Thymus (tissue), 11 donors: ENCODE results near the gene STYXL1. TPM values are rescaled to one million over a fixed set of nuclear protein-coding genes. Genes with fewer than 3 reads are reported as not detected.
"Not testable (repeated sequence)": the region's sequence is repeated elsewhere in the genome, so short reads cannot be mapped to it uniquely, and the experiment has no call there.

Source experiments
- DNase-seq, 9 donors: peaks; one replicate each; pipeline ENCODE4 v3.0.0-alpha.2; 2013; ENCODE audit warnings: low spot score in 9 of 9, low read depth in 6 of 9, missing footprints in 1 of 9
- H3K27ac ChIP-seq, 2 donors: one replicate each; pipeline ENCODE4 v1.5.1; 2013; ENCODE audit warnings: control low read depth in 1 of 2, low read depth in 1 of 2, low read length in 1 of 2, mild to moderate bottlenecking in 1 of 2, moderate library complexity in 1 of 2
- H3K27me3 ChIP-seq, 2 donors: one replicate each; pipeline ENCODE4 v1.5.1; 2013; ENCODE audit warnings: low read length in 1 of 2; ENCODE audit not compliant: control insufficient read depth in 2 of 2, insufficient read depth in 1 of 2
- H3K36me3 ChIP-seq, 2 donors: one replicate each; pipeline ENCODE4 v1.5.1; 2013; ENCODE audit warnings: low read length in 1 of 2, mild to moderate bottlenecking in 1 of 2, moderate library complexity in 1 of 2; ENCODE audit not compliant: control insufficient read depth in 2 of 2, insufficient read depth in 2 of 2
- H3K4me1 ChIP-seq, 2 donors: one replicate each; pipeline ENCODE4 v1.5.1; 2013; ENCODE audit warnings: low read length in 2 of 2; ENCODE audit not compliant: control insufficient read depth in 2 of 2, insufficient read depth in 2 of 2
- H3K4me3 ChIP-seq, 2 donors: one replicate each; pipeline ENCODE4 v1.5.1; 2013; ENCODE audit warnings: low read length in 2 of 2, control low read depth in 1 of 2, mild to moderate bottlenecking in 1 of 2
- H3K9me3 ChIP-seq, 2 donors: one replicate each; pipeline ENCODE4 v1.5.1; 2013; ENCODE audit warnings: low read length in 1 of 2, mild to moderate bottlenecking in 1 of 2; ENCODE audit not compliant: control insufficient read depth in 2 of 2, insufficient read depth in 1 of 2
- WGBS: extraction: QIAGEN DNeasy Blood & Tissue Kit; methylation state at CpG from one replicate; pipeline ENCODE4 v1.1.7; 2013; 5-methylcytosine and 5-hydroxymethylcytosine counted together
- polyA plus RNA-seq: library from polyadenylated mRNA; stranded (reverse); fragments of 200-250 nt; gene quantifications from one replicate; pipeline ENCODE4 v1.2.3, GENCODE V29; 2013
- total RNA-seq: library from RNA; stranded (reverse); fragments of 120-200 nt; gene quantifications from one replicate; pipeline ENCODE4 v1.2.4, GENCODE V29; 2013
- donor health status: healthy.

The STYXL1 gene
- total and polyA plus RNA-seq, 2 donors: 36.9 to 55.9 TPM

DNA sequence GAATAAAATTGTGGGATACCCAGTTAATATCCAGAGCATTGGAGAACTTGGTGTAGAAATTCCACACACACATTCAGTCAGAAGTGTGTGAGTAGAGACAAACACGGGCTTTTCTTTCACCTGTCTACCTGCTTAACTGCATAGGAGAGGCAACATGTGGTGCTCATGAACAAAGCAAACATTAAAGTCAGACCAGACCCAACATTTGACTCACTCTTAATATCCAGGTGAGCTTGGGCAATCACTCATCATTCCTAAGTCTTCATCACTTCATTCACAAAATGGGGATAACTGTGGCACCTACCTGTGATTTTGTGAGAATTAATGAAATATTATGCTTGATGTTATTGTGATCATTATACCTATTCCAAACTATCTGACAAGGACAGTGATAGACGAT lies 36.3 kb upstream of the STYXL1 start:
- H3K36me3 ChIP-seq: not testable (repeated sequence)
- WGBS: 98% methylated on average over 2 of the region's 2 CpGs

DNA sequence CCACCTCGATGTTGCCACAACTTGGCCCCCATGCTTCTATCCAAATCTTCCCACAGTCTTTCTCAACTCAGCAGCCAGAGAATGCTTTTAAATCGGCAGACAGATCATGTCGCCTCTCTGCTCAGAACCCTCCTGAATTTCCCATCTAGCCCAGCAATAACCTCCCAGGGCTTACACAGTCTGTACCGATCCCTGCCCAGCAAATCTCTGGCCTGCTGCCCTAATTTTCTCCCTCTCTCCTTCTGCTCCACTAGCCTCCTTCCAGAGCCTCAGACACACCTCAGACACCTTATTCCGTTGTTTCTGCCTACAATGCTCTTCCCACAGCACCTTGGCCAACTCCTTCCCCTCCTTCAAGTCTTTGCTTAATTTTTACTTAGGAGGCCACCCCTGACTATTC lies 32.4 kb upstream of the STYXL1 start:
- H3K4me3 ChIP-seq: no peak overlapping the region
- DNase-seq: no peak
- H3K27ac ChIP-seq: no peak overlapping the region
- H3K4me1 ChIP-seq: no peaks in the 10 kb centered on the region
- no peaks in the 10 kb centered on the region for H3K36me3 ChIP-seq
- 94% methylated on average over 5 of the region's 5 CpGs for WGBS
- peaks cover 0 to 3% of the 10 kb centered on the region in 2 donors for H3K9me3 ChIP-seq
- no peaks in the 10 kb centered on the region for H3K27me3 ChIP-seq

More for the DNA sequence above, 36.3 kb upstream of the STYXL1 start:
- H3K4me1 ChIP-seq, H3K4me3 ChIP-seq, H3K27ac ChIP-seq, H3K27me3 ChIP-seq, DNase-seq, H3K9me3 ChIP-seq: not testable (repeated sequence)

DNA sequence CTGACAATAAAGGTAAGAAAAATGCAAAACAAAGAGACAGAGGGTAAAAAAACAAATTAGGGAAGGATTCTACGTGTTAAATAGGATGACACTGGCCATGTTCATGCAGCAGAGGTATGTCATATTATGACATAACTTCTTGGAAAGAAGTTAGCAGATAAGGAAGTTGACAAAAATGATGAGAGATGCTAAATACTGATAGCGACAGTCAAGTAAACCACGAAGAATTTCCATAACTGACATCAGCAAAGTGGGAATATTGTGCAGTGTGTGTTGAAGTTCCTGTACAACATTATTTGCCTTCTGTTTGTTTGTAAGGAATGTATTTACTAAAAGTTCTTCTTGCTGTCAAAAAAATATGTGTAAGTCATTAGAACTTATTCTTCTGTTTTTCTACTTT lies 29.6 kb upstream of the STYXL1 start:
- Histone ChIP-seq H3K27me3 (no peaks in the 10 kb centered on the region), H3K36me3 (no peaks in the 10 kb centered on the region), H3K4me1 (no peaks in the 10 kb centered on the region), H3K27ac (no peak overlapping the region), H3K9me3 (peaks cover 0 to 31% of the 10 kb centered on the region in 2 donors), H3K4me3 (no peak overlapping the region)
- 8% methylated on average over 3 of the region's 3 CpGs for WGBS
- no peak for DNase-seq

DNA sequence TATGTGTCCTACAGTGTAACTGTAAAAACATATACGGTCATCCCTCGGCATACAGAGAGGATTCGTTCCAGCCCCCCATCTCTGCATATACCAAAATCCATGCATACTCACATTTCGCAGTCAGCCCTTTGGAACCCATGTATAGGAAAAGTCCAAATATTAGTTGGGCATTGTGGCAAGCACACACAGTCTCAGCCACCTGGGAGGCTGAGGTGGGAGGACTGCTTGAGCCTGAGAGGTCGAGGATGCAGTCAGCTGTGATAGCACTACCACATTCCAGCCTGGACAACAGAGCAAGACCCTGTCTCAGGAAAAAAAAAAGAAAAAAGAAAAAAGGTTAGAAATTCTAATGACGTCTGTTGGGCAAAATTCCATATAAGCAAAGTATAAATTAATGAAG lies 29.2 kb upstream of the STYXL1 start:
- 96% methylated on average over 6 of the region's 6 CpGs for WGBS
- H3K4me1 ChIP-seq: no peaks in the 10 kb centered on the region

DNA sequence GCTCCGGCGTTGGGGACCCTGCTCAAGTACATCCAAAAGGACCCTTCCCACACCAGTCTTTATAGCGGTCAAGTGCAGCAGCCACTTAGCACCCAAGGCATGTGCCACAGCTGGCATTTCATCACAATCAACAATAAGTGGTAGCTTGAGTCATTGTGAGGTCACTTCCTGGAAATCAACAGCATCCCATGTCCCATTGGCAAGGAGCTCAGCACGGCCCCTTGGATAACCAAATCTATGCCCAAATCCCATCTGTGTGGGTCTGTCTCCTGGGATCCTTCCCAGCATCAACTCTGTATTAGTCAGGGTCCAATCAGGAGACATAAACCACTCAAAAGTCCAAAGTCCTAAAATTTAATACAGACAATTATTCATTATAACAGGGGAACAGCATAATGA lies 27.2 kb upstream of the STYXL1 start:
- Histone ChIP-seq H3K27ac (no peak overlapping the region), H3K4me3 (no peak overlapping the region), H3K27me3 (no peaks in the 10 kb centered on the region), H3K9me3 (peaks cover 0 to 43% of the 10 kb centered on the region in 2 donors), H3K4me1 (no peaks in the 10 kb centered on the region), H3K36me3 (no peaks in the 10 kb centered on the region)
- WGBS: 97% methylated on average over 4 of the region's 4 CpGs
- no peak for DNase-seq

More for the DNA sequence above, 29.2 kb upstream of the STYXL1 start:
- Histone ChIP-seq H3K9me3 (peaks cover 0 to 35% of the 10 kb centered on the region in 2 donors), H3K36me3 (no peaks in the 10 kb centered on the region), H3K27ac (no peak overlapping the region), H3K27me3 (no peaks in the 10 kb centered on the region), H3K4me3 (no peak overlapping the region)
- no peak for DNase-seq

DNA sequence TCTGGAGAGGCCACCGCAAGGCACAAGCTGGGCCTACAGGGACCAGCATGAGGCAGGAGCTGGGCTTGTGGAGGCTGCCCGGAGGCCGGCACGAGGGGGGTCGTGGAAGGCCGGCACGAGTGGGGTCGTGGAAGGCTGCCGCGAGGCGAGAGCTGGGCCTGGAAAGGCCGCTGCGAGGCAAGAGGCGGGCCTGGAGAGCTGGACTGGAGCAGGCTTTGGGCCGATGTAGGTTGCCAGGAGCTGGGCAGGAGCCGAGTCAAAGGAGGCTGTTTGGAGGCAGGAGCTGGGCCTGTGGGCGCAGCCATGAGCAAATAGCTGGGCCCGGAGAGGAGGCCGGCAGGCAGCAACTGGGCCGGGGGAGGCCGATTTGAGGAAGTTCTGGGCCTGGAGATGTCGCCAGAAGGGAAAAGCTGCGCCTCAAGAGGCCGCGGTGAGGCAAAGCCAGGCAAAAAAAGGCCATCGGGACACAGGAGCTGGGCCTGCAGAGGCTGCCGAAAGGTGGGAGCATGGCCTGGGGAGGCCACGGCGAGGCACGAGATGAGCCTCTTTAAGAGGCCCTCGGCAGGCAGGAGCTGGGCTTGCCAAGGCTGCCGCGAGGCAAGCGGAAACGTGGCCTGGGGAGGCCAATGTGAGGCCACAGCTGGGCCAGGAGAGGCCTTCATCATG lies 26.6 kb upstream of the STYXL1 start:
- DNase-seq: no peak
- WGBS: 98% methylated on average over 35 of the region's 35 CpGs

DNA sequence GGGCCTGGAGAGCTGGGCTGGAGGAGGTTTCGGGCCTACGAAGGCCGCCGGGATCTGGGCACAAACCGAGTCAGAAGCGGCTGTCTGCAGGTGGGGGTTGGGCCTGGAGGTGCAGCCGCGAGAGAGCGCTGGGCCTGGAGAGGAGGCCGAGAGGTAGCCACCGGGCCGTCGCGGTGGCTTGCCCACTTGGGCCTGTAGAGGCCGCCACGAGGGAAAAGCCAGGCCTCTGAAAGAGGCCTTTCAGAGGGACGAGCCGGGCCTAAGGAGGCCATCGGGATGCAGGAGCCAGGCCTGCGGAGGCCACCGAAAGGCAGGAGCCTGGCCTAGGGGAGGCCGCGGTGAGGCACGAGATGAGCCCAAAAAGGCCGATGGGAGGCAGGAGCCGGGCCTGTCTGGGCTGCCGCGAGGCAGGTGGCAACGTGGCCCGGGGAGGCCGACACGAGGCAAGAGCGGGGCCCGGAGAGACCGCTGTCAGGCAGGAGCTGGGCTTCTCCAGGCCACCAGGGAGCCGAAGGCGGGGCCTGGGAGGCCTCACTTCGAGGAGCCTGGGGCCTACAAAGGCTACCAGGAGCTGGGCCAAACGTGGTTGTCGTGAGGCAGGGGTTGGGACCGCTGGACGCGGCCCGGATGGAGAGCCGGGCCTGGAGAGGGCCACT lies 25.7 kb upstream of the STYXL1 start:
- no peak for DNase-seq
- WGBS: 94% methylated on average over 45 of the region's 45 CpGs
- H3K4me3 ChIP-seq: no peak overlapping the region

More for the DNA sequence above, 26.6 kb upstream of the STYXL1 start:
- H3K9me3 ChIP-seq: peaks cover 0 to 43% of the 10 kb centered on the region in 2 donors
- no peaks in the 10 kb centered on the region for H3K36me3 ChIP-seq
- H3K4me3 ChIP-seq: no peak overlapping the region
- no peaks in the 10 kb centered on the region for H3K27me3 ChIP-seq
- H3K27ac ChIP-seq: no peak overlapping the region
- no peaks in the 10 kb centered on the region for H3K4me1 ChIP-seq

DNA sequence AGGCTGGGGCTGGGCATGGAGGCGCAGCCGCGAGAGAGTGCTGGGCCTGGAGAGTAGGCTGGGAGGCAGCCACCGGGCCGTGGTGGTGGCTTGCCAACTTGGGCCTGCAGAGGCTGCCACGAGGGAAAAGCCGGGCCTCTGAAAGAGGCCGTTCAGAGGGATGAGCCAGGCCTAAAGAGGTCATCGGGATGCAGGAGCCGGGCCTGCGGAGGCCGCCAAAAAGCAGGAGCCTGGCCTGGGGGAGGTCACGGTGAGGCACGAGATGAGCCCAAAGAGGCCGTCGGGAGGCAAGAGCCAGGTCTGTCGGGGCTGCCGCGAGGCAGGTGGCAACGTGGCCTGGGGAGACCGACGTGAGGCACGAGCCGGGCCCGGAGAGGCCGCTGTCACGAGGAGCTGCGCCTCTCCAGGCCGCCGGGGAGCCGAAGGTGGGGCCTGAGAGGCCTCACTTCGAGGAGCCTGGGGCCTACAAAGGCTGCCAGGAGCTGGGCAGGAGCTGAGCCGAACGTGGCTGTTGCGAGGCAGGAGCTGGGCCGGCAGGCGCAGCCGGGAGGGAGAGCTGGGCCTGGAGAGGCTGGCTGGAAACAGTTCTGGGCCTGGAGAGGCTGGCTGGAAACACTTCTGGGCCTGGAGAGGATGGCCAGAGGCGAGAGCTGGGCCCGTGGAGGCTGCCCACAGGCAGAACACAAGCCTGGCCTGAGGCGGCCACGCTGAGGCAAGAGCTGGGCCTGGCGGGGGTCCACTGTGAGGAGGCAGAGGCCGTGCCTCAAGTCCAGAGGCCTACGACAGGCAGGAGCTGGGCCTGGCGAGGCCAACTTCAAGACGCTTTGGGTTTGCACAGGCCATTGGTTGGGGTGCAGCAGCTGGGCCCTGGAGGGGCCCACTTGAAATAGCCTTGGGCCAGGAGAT lies 24.7 kb upstream of the STYXL1 start:
- H3K36me3 ChIP-seq: peaks cover 1 to 3% of the 10 kb centered on the region in 2 donors
- DNase-seq: no peak
- H3K27ac ChIP-seq: no peak overlapping the region
- H3K4me1 ChIP-seq: no peaks in the 10 kb centered on the region
- no peak overlapping the region for H3K4me3 ChIP-seq
- H3K27me3 ChIP-seq: no peaks in the 10 kb centered on the region
- 97% methylated on average over 47 of the region's 47 CpGs for WGBS
- H3K9me3 ChIP-seq: peaks cover 0 to 43% of the 10 kb centered on the region in 2 donors

More for the DNA sequence above, 25.7 kb upstream of the STYXL1 start:
- Histone ChIP-seq H3K4me1 (no peaks in the 10 kb centered on the region), H3K36me3 (no peaks in the 10 kb centered on the region), H3K27ac (no peak overlapping the region), H3K27me3 (no peaks in the 10 kb centered on the region), H3K9me3 (peaks cover 0 to 43% of the 10 kb centered on the region in 2 donors)
